HepG2 (cell line): ENCODE measurements around the gene TOP3B. TPM values are rescaled to one million over a fixed set of nuclear protein-coding genes. Genes with fewer than 3 reads are reported as not detected.

Experiments used
- ETV5 ChIP-seq: IDR thresholded peaks from 2 replicates; pipeline ENCODE4 v1.6.1; 2018; ENCODE audit warnings: missing biosample characterization, missing genetic modification reagents, inconsistent platforms, borderline replicate concordance
- KLF13 ChIP-seq: sonication (generic); formaldehyde crosslinking; IDR thresholded peaks from 2 replicates; pipeline ENCODE4 v1.4.0; 2020; ENCODE audit warnings: mild to moderate bottlenecking, missing genetic modification reagents
- KLF9 ChIP-seq: IDR thresholded peaks from 2 replicates; pipeline ENCODE4 v1.6.1; 2016; ENCODE audit warnings: low read depth
- NFIB ChIP-seq: sonication (generic); formaldehyde crosslinking; IDR thresholded peaks from 2 replicates; pipeline ENCODE4 v1.9.0; 2021; ENCODE audit warnings: missing genetic modification reagents, mild to moderate bottlenecking, borderline replicate concordance
- PBX2 ChIP-seq: IDR thresholded peaks from 2 replicates; pipeline ENCODE4 v1.6.1; 2016; ENCODE audit warnings: control low read depth
- RORA ChIP-seq: sonication (generic); formaldehyde crosslinking; IDR thresholded peaks from 2 replicates; pipeline ENCODE4 v1.5.0; 2020; ENCODE audit warnings: mild to moderate bottlenecking, missing genetic modification reagents, moderate library complexity
- SMAD1 ChIP-seq: sonication (generic); formaldehyde crosslinking; IDR thresholded peaks from 2 replicates; pipeline ENCODE4 v1.4.0; 2020; ENCODE audit warnings: missing genetic modification reagents, low read depth, mild to moderate bottlenecking, borderline replicate concordance
- SOX13 ChIP-seq, 3 experiments: fragments of 450-650 bp in 1 of 3; sonication (generic) in 1 of 3; formaldehyde crosslinking in 1 of 3; IDR thresholded peaks in 2 of 3; conservative IDR thresholded peaks in 1 of 3; 2 replicates each; pipeline versions ENCODE4 v1.5.0 to v1.6.1; 2016 to 2020; ENCODE audit warnings: antibody characterized with exemption in 1 of 3, mild to moderate bottlenecking in 1 of 3, missing compliant biosample characterization in 1 of 3, missing genetic modification reagents in 1 of 3, moderate library complexity in 1 of 3
- ZNF253 ChIP-seq: sonication (generic); formaldehyde crosslinking; IDR thresholded peaks from 2 replicates; pipeline ENCODE4 v1.8.0; 2022; ENCODE audit warnings: mild to moderate bottlenecking, missing genetic modification reagents, borderline replicate concordance
- ZNF275 ChIP-seq: sonication (generic); formaldehyde crosslinking; IDR thresholded peaks from 2 replicates; pipeline ENCODE4 v1.8.0; 2022; ENCODE audit warnings: missing genetic modification reagents, mild to moderate bottlenecking, inconsistent platforms, borderline replicate concordance
- ZNF720 ChIP-seq: sonication (generic); formaldehyde crosslinking; IDR thresholded peaks from 2 replicates; pipeline ENCODE4 v1.4.0; 2020; ENCODE audit warnings: missing genetic modification reagents
- ZNF761 ChIP-seq: sonication (generic); formaldehyde crosslinking; conservative IDR thresholded peaks from 2 replicates; pipeline ENCODE4 v1.4.0; 2020; ENCODE audit warnings: mild to moderate bottlenecking, missing genetic modification reagents
- ZNF777 ChIP-seq: sonication (generic); formaldehyde crosslinking; IDR thresholded peaks from 2 replicates; pipeline ENCODE4 v1.4.0; 2020; ENCODE audit warnings: missing genetic modification reagents
- polyA plus RNA-seq, 8 experiments: library from polyadenylated mRNA; depleted of rRNA in 3 of 8; stranded (reverse) in 7 of 8; unstranded in 1 of 8; fragments of >200 nt; fragmentation: Illumina TruSeq in 4 of 8; extraction: Trizol in 4 of 8; gene quantifications; 2 replicates each; pipeline versions ENCODE4 v1.2.1 to v1.2.3, GENCODE V29; 2011 to 2016; ENCODE audit warnings: low read depth in 4 of 8, missing spikeins in 1 of 8, mixed read lengths in 1 of 8; ENCODE audit not compliant: insufficient read depth in 1 of 8
- total RNA-seq, 5 experiments: library from RNA; depleted of rRNA; stranded (reverse); fragments of >200 nt; fragmentation: Illumina TruSeq; extraction: Trizol; gene quantifications; 2 replicates each; pipeline ENCODE4 v1.2.3, GENCODE V29; 2016; ENCODE audit warnings: low read depth in 1 of 5
- TF ChIP-seq, protein P1 (sequence below): sonication (generic); formaldehyde crosslinking; IDR thresholded peaks from 2 replicates; pipeline ENCODE4 v1.4.0; 2020; ENCODE audit warnings: mild to moderate bottlenecking, missing genetic modification reagents
- TF ChIP-seq, protein P2 (sequence below): sonication (generic); formaldehyde crosslinking; IDR thresholded peaks from 2 replicates; pipeline ENCODE4 v1.9.0; 2021; ENCODE audit warnings: missing genetic modification reagents, borderline replicate concordance
- TF ChIP-seq, protein P3 (sequence below): sonication (generic); formaldehyde crosslinking; IDR thresholded peaks from 2 replicates; pipeline ENCODE4 v1.8.0; 2022; ENCODE audit warnings: mild to moderate bottlenecking, missing genetic modification reagents; ENCODE audit not compliant: insufficient replicate concordance
- TF ChIP-seq, protein P4 (sequence below): IDR thresholded peaks from 2 replicates; pipeline ENCODE4 v1.6.1; 2016; ENCODE audit warnings: missing compliant biosample characterization, missing genetic modification reagents, borderline replicate concordance

The TOP3B gene
- total and polyA plus RNA-seq, 2 of the 13 experiments (the other 11 are each of a cell fraction or from before 2014, with no cell fraction given), result 28.5 to 29.7 TPM

GRCh38 chr22:21938071-21938822, 44.3 kb downstream of the TOP3B start (continued):
- peak; percentile 86 for TF ChIP-seq ETV5
- no peak for TF ChIP-seq ZNF777 (CRISPR knock-in tag)
- TF ChIP-seq, protein P1, sequence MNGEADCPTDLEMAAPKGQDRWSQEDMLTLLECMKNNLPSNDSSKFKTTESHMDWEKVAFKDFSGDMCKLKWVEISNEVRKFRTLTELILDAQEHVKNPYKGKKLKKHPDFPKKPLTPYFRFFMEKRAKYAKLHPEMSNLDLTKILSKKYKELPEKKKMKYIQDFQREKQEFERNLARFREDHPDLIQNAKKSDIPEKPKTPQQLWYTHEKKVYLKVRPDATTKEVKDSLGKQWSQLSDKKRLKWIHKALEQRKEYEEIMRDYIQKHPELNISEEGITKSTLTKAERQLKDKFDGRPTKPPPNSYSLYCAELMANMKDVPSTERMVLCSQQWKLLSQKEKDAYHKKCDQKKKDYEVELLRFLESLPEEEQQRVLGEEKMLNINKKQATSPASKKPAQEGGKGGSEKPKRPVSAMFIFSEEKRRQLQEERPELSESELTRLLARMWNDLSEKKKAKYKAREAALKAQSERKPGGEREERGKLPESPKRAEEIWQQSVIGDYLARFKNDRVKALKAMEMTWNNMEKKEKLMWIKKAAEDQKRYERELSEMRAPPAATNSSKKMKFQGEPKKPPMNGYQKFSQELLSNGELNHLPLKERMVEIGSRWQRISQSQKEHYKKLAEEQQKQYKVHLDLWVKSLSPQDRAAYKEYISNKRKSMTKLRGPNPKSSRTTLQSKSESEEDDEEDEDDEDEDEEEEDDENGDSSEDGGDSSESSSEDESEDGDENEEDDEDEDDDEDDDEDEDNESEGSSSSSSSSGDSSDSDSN, result peak; percentile 98
- TF ChIP-seq PBX2 (CRISPR knock-in tag), result no peak
- TF ChIP-seq ZNF253 (CRISPR knock-in tag), result 0 out of 2 replicates have a peak, but pooled peaks have one; percentile 37
- no peak for TF ChIP-seq ZNF761 (CRISPR knock-in tag)
- TF ChIP-seq SOX13 (IDR thresholded peaks at IDR 0.05), result no peak; the same call in 1 of the 2 replicates
- peak in 1 of 2 experiments; percentile 66; a peak in 1 of 4 replicates for TF ChIP-seq SOX13 (CRISPR knock-in tag; conservative IDR thresholded peaks at IDR 0.05 in 1 of 2, IDR thresholded peaks at IDR 0.05 in 1 of 2)
- no peak for TF ChIP-seq ZNF720 (CRISPR knock-in tag)
- TF ChIP-seq, protein P2, sequence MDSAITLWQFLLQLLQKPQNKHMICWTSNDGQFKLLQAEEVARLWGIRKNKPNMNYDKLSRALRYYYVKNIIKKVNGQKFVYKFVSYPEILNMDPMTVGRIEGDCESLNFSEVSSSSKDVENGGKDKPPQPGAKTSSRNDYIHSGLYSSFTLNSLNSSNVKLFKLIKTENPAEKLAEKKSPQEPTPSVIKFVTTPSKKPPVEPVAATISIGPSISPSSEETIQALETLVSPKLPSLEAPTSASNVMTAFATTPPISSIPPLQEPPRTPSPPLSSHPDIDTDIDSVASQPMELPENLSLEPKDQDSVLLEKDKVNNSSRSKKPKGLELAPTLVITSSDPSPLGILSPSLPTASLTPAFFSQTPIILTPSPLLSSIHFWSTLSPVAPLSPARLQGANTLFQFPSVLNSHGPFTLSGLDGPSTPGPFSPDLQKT (CRISPR knock-in tag), result no peak
- TF ChIP-seq, protein P3, sequence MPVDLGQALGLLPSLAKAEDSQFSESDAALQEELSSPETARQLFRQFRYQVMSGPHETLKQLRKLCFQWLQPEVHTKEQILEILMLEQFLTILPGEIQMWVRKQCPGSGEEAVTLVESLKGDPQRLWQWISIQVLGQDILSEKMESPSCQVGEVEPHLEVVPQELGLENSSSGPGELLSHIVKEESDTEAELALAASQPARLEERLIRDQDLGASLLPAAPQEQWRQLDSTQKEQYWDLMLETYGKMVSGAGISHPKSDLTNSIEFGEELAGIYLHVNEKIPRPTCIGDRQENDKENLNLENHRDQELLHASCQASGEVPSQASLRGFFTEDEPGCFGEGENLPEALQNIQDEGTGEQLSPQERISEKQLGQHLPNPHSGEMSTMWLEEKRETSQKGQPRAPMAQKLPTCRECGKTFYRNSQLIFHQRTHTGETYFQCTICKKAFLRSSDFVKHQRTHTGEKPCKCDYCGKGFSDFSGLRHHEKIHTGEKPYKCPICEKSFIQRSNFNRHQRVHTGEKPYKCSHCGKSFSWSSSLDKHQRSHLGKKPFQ (CRISPR knock-in tag), result no peak
- no peak for TF ChIP-seq ZNF275
- no peak for TF ChIP-seq NFIB
- TF ChIP-seq RORA (CRISPR knock-in tag), result no peak
- peak; percentile 91; the same call in 1 of the 2 replicates for TF ChIP-seq SMAD1 (CRISPR knock-in tag)
- no peak for TF ChIP-seq KLF13
- no peak for TF ChIP-seq KLF9 (CRISPR knock-in tag)
- TF ChIP-seq, protein P4, sequence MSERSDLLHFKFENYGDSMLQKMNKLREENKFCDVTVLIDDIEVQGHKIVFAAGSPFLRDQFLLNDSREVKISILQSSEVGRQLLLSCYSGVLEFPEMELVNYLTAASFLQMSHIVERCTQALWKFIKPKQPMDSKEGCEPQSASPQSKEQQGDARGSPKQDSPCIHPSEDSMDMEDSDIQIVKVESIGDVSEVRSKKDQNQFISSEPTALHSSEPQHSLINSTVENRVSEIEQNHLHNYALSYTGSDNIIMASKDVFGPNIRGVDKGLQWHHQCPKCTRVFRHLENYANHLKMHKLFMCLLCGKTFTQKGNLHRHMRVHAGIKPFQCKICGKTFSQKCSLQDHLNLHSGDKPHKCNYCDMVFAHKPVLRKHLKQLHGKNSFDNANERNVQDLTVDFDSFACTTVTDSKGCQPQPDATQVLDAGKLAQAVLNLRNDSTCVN (CRISPR knock-in tag), result no peak; the same call in 1 of the 2 replicates
